Measurements from ENCODE around the gene DGKG. TPM values are rescaled to one million over a fixed set of nuclear protein-coding genes. Genes with fewer than 3 reads are reported as not detected.

Gene DGKG
- polyA plus RNA-seq, 3 donors: 0.47 to 0.95 (median 0.48) TPM

GRCh38 chr3:186319945-186320344 lies 42.1 kb downstream of the DGKG start:
- no peak for DNase-seq

GRCh38 chr3:186318135-186318534 lies 43.9 kb downstream of the DGKG start:
- no peak for DNase-seq

- no peak for DNase-seq
These were observed 44.6 kb downstream of the DGKG start for GRCh38 chr3:186317478-186317877.

- no peak for DNase-seq
These were observed 45.3 kb downstream of the DGKG start for GRCh38 chr3:186316666-186317260.

- no peak for DNase-seq
These were observed 46.3 kb downstream of the DGKG start for GRCh38 chr3:186315581-186316354.

- no peak for DNase-seq
These were observed 47.1 kb downstream of the DGKG start for GRCh38 chr3:186314896-186315295.

GRCh38 chr3:186311441-186311840 lies 50.6 kb downstream of the DGKG start:
- DNase-seq: no peak

- DNase-seq: no peak
These were observed 53.5 kb downstream of the DGKG start for GRCh38 chr3:186308549-186308948.

GRCh38 chr3:186307594-186308221 lies 54.3 kb downstream of the DGKG start:
- peak; percentile 60 for DNase-seq

- no peak for DNase-seq
These were observed 56.7 kb downstream of the DGKG start for GRCh38 chr3:186305286-186305685.

GRCh38 chr3:186303965-186304364 lies 58.1 kb downstream of the DGKG start:
- peak; percentile 30 for DNase-seq

- DNase-seq: no peak
These were observed 62.7 kb downstream of the DGKG start for GRCh38 chr3:186299327-186299726.

- DNase-seq: no peak
These were observed 63.2 kb downstream of the DGKG start for GRCh38 chr3:186298876-186299275.

- DNase-seq: no peak
These were observed 71.2 kb downstream of the DGKG start for GRCh38 chr3:186290796-186291195.

GRCh38 chr3:186287711-186288110 lies 74.3 kb downstream of the DGKG start:
- DNase-seq: peak; percentile 8

GRCh38 chr3:186286114-186286513 lies 75.9 kb downstream of the DGKG start:
- DNase-seq: no peak

GRCh38 chr3:186284661-186285060 lies 77.4 kb downstream of the DGKG start:
- no peak for DNase-seq

GRCh38 chr3:186284349-186284652 lies 77.7 kb downstream of the DGKG start:
- no peak for DNase-seq

GRCh38 chr3:186283651-186284348 lies 78.2 kb downstream of the DGKG start:
- no peak for DNase-seq

- no peak for DNase-seq
These were observed 78.9 kb downstream of the DGKG start for GRCh38 chr3:186283096-186283495.

- no peak for DNase-seq
These were observed 80.9 kb downstream of the DGKG start for GRCh38 chr3:186281176-186281575.

GRCh38 chr3:186280737-186281136 lies 81.3 kb downstream of the DGKG start:
- DNase-seq: no peak

All from renal pelvis (tissue), 4 donors.